ENCODE data around the gene SYPL1. TPM values are rescaled to one million over a fixed set of nuclear protein-coding genes. Genes with fewer than 3 reads are reported as not detected.

Gene SYPL1
- total and polyA plus RNA-seq, 7 experiments from 2014 or later: 37.5 to 106 (median 49.4) TPM

- H3K4me1 Mint-ChIP-seq: peaks cover 42 to 80% (median 64%) of the 10 kb centered on the region in 7 donors
- Histone ChIP-seq H3K9me3 (ENCODE audit: control insufficient read depth in 2 of 3, low read length in 3 of 3) (no peaks in the 10 kb centered on the region), H3K4me1 (ENCODE audit: control insufficient read depth in 2 of 2, insufficient read depth in 2 of 2, low read length in 2 of 2) (peaks cover 14 to 50% of the 10 kb centered on the region in 2 donors), H3K36me3 (ENCODE audit: control insufficient read depth in 2 of 3, insufficient read depth in 3 of 3, low read length in 3 of 3) (no peaks in the 10 kb centered on the region), H3K4me3 (ENCODE audit: low read length) (peak overlapping the region; percentile 19), H3K27ac (ENCODE audit: low read depth, low read length) (peak overlapping the region; percentile 83), H3K27me3 (ENCODE audit: control insufficient read depth in 2 of 2, insufficient read depth in 2 of 2, low read length in 2 of 2) (no peaks in the 10 kb centered on the region)
- peaks cover 0 to 4% (median 0%) of the 10 kb centered on the region in 5 donors for H3K27me3 Mint-ChIP-seq
- H3K36me3 Mint-ChIP-seq: peaks cover 0 to 14% (median 3%) of the 10 kb centered on the region in 5 donors
- peak overlapping the region; percentile 4 to 98 (median 85) for H3K27ac Mint-ChIP-seq
- ChIA-PET CTCF (interaction anchor here (1.2 to 1.3 kb wide), 3 partner anchors 17 to 44 kb away, joined by 3 to 5 read pairs (median 3); no protein-coding TSS in a partner anchor), POLR2A (interaction anchor here (0.6 to 8.9 kb wide), 6 partner anchors 10 to 749 kb away, joined by 3 to 143 read pairs (median 14); no protein-coding TSS in a partner anchor)
- peaks cover 0 to 2% (median 0%) of the 10 kb centered on the region in 11 donors for H3K9me3 Mint-ChIP-seq
- H3K4me3 Mint-ChIP-seq: peak overlapping the region; percentile 30 to 97 (median 83)
- intact Hi-C loops (cut with micrococcal nuclease): loop anchor here (2.0 to 5.0 kb wide), 7 partner anchors 13 to 1782 kb away; partner anchors contain the start of genes PIK3CG (in 2 of the 2), RINT1 (in 2 of the 2), CCDC71L (in 1 of the 2) and DLD (in 1 of the 2)
- ATAC-seq (no peak), DNase-seq (no peak)
These were observed 1.9 kb downstream of the SYPL1 start for GRCh38 chr7:106110238-106110560.

GRCh38 chr7:106109521-106110237 is 2.4 kb downstream of the SYPL1 start:
- H3K27me3 ChIP-seq (ENCODE audit: control insufficient read depth in 2 of 2, insufficient read depth in 2 of 2, low read length in 2 of 2): no peaks in the 10 kb centered on the region
- no peaks in the 10 kb centered on the region for H3K36me3 ChIP-seq (ENCODE audit: control insufficient read depth in 2 of 3, insufficient read depth in 3 of 3, low read length in 3 of 3)
- H3K9me3 Mint-ChIP-seq: peaks cover 0 to 2% (median 0%) of the 10 kb centered on the region in 11 donors
- no peak overlapping the region for H3K4me3 ChIP-seq (ENCODE audit: low read length)
- H3K4me1 ChIP-seq (ENCODE audit: control insufficient read depth in 2 of 2, insufficient read depth in 2 of 2, low read length in 2 of 2): peaks cover 14 to 50% of the 10 kb centered on the region in 2 donors
- CTCF ChIA-PET: interaction anchor here (1.2 kb wide), 1 partner anchor 38 kb away, joined by 3 read pairs; no protein-coding TSS in a partner anchor
- DNase-seq: no peak
- peaks cover 47 to 80% (median 64%) of the 10 kb centered on the region in 7 donors for H3K4me1 Mint-ChIP-seq
- intact Hi-C loops (cut with micrococcal nuclease): loop anchor here (1.0 to 5.0 kb wide), 8 partner anchors 9 to 1783 kb away; partner anchors contain the start of genes PIK3CG (in 2 of the 2), RINT1 (in 2 of the 2), CCDC71L (in 1 of the 2) and DLD (in 1 of the 2)
- no peak for ATAC-seq
- peak overlapping the region; percentile 30 to 97 (median 83) for H3K4me3 Mint-ChIP-seq
- H3K27ac Mint-ChIP-seq: peak overlapping the region; percentile 11 to 98 (median 85)
- H3K36me3 Mint-ChIP-seq: peaks cover 0 to 14% (median 3%) of the 10 kb centered on the region in 5 donors
- H3K27me3 Mint-ChIP-seq: peaks cover 0 to 4% (median 0%) of the 10 kb centered on the region in 5 donors
- peak overlapping the region; percentile 83 for H3K27ac ChIP-seq (ENCODE audit: low read depth, low read length)
- H3K9me3 ChIP-seq (ENCODE audit: control insufficient read depth in 2 of 3, low read length in 3 of 3): no peaks in the 10 kb centered on the region
- POLR2A ChIA-PET: interaction anchor here (1.0 to 8.9 kb wide), 3 partner anchors 10 to 38 kb away, joined by 6 to 143 read pairs (median 71); no protein-coding TSS in a partner anchor

- H3K27ac Mint-ChIP-seq: peak overlapping the region in 8 of 9 donors; percentile 0 to 98 (median 54)
These were observed 3.1 kb downstream of the SYPL1 start for GRCh38 chr7:106108991-106109390.

GRCh38 chr7:106104721-106105260 is 7.3 kb downstream of the SYPL1 start:
- no peaks in the 10 kb centered on the region for H3K27me3 Mint-ChIP-seq
- H3K4me3 Mint-ChIP-seq: peak overlapping the region in 3 of 10 donors; percentile 0 to 30 (median 3)
- Histone ChIP-seq H3K27ac (ENCODE audit: low read depth, low read length) (no peak overlapping the region), H3K4me3 (ENCODE audit: low read length) (no peak overlapping the region), H3K4me1 (ENCODE audit: control insufficient read depth in 2 of 2, insufficient read depth in 2 of 2, low read length in 2 of 2) (peaks cover 0 to 41% of the 10 kb centered on the region in 2 donors), H3K36me3 (ENCODE audit: control insufficient read depth in 2 of 3, insufficient read depth in 3 of 3, low read length in 3 of 3) (no peaks in the 10 kb centered on the region), H3K27me3 (ENCODE audit: control insufficient read depth in 2 of 2, insufficient read depth in 2 of 2, low read length in 2 of 2) (no peaks in the 10 kb centered on the region), H3K9me3 (ENCODE audit: control insufficient read depth in 2 of 3, low read length in 3 of 3) (no peaks in the 10 kb centered on the region)
- peaks cover 0 to 20% (median 6%) of the 10 kb centered on the region in 5 donors for H3K36me3 Mint-ChIP-seq
- intact Hi-C loops (cut with micrococcal nuclease): no loop called here
- DNase-seq (no peak), ATAC-seq (no peak)
- H3K27ac Mint-ChIP-seq: peak overlapping the region in 4 of 9 donors; percentile 27 to 78 (median 39)
- H3K4me1 Mint-ChIP-seq: peaks cover 50 to 90% (median 79%) of the 10 kb centered on the region in 7 donors
- ChIA-PET POLR2A (interaction anchor here (0.6 to 1.3 kb wide), 4 partner anchors 9 to 81 kb away, joined by 3 to 4 read pairs (median 4); no protein-coding TSS in a partner anchor), CTCF (interaction anchor here (2.5 kb wide), 1 partner anchor 33 kb away, joined by 7 read pairs; no protein-coding TSS in a partner anchor)
- H3K9me3 Mint-ChIP-seq: no peaks in the 10 kb centered on the region

More at GRCh38 chr7:106108991-106109390, 3.1 kb downstream of the SYPL1 start:
- DNase-seq (peak in 1 of 9 donors; percentile 43), ATAC-seq (no peak)
- H3K27ac ChIP-seq (ENCODE audit: low read depth, low read length): no peak overlapping the region
- no peaks in the 10 kb centered on the region for H3K36me3 ChIP-seq (ENCODE audit: control insufficient read depth in 2 of 3, insufficient read depth in 3 of 3, low read length in 3 of 3)
- Mint-ChIP-seq H3K4me1 (peaks cover 45 to 78% (median 62%) of the 10 kb centered on the region in 7 donors), H3K4me3 (peak overlapping the region in 9 of 10 donors; percentile 6 to 94 (median 49)), H3K36me3 (peaks cover 0 to 14% (median 3%) of the 10 kb centered on the region in 5 donors), H3K27me3 (peaks cover 0 to 2% (median 0%) of the 10 kb centered on the region in 5 donors), H3K9me3 (peaks cover 0 to 2% (median 0%) of the 10 kb centered on the region in 11 donors)
- ChIA-PET CTCF (no interaction called here), POLR2A (interaction anchor here (8.9 kb wide), 1 partner anchor 16 kb away, joined by 71 read pairs; no protein-coding TSS in a partner anchor)
- intact Hi-C loops (cut with micrococcal nuclease): loop anchor here in 1 of 2 donors (1.0 kb wide), 1 partner anchor 9 kb away; no protein-coding TSS in a partner anchor
- H3K4me1 ChIP-seq (ENCODE audit: control insufficient read depth in 2 of 2, insufficient read depth in 2 of 2, low read length in 2 of 2): peaks cover 14 to 45% of the 10 kb centered on the region in 2 donors
- H3K4me3 ChIP-seq (ENCODE audit: low read length): no peak overlapping the region
- no peaks in the 10 kb centered on the region for H3K9me3 ChIP-seq (ENCODE audit: control insufficient read depth in 2 of 3, low read length in 3 of 3)
- H3K27me3 ChIP-seq (ENCODE audit: control insufficient read depth in 2 of 2, insufficient read depth in 2 of 2, low read length in 2 of 2): no peaks in the 10 kb centered on the region

- H3K4me1 Mint-ChIP-seq: peaks cover 49 to 82% (median 71%) of the 10 kb centered on the region in 7 donors
- POLR2A ChIA-PET: interaction anchor here (0.7 to 1.9 kb wide), 5 partner anchors 9 to 57 kb away, joined by 3 to 16 read pairs (median 4); partner anchors contain the start of gene SYPL1
- H3K9me3 Mint-ChIP-seq: no peaks in the 10 kb centered on the region
These were observed 9.6 kb downstream of the SYPL1 start for GRCh38 chr7:106102387-106102966.

More at GRCh38 chr7:106102387-106102966, 9.6 kb downstream of the SYPL1 start:
- ATAC-seq (no peak), DNase-seq (no peak)
- Mint-ChIP-seq H3K36me3 (peaks cover 0 to 25% (median 10%) of the 10 kb centered on the region in 5 donors), H3K27me3 (no peaks in the 10 kb centered on the region), H3K4me3 (peak overlapping the region in 7 of 10 donors; percentile 5 to 38 (median 27)), H3K27ac (peak overlapping the region in 7 of 9 donors; percentile 20 to 90 (median 41))
- intact Hi-C loops (cut with micrococcal nuclease): no loop called here
- Histone ChIP-seq H3K4me3 (ENCODE audit: low read length) (no peak overlapping the region), H3K36me3 (ENCODE audit: control insufficient read depth in 2 of 3, insufficient read depth in 3 of 3, low read length in 3 of 3) (peaks cover 0 to 3% (median 0%) of the 10 kb centered on the region in 3 experiments), H3K27ac (ENCODE audit: low read depth, low read length) (no peak overlapping the region), H3K9me3 (ENCODE audit: control insufficient read depth in 2 of 3, low read length in 3 of 3) (no peaks in the 10 kb centered on the region), H3K27me3 (ENCODE audit: control insufficient read depth in 2 of 2, insufficient read depth in 2 of 2, low read length in 2 of 2) (no peaks in the 10 kb centered on the region), H3K4me1 (ENCODE audit: control insufficient read depth in 2 of 2, insufficient read depth in 2 of 2, low read length in 2 of 2) (peaks cover 0 to 26% of the 10 kb centered on the region in 2 donors)
- CTCF ChIA-PET: interaction anchor here (1.0 to 2.5 kb wide), 3 partner anchors 9 to 51 kb away, joined by 4 to 7 read pairs (median 7); partner anchors contain the start of gene SYPL1

Data from naive thymus-derived CD4-positive, alpha-beta T cell (primary cell).